Measurements from ENCODE around the gene HYPK. TPM values are rescaled to one million over a fixed set of nuclear protein-coding genes. Genes with fewer than 3 reads are reported as not detected.

Gene HYPK
- total and polyA plus RNA-seq, 2 experiments from 2014 or later: 8.2 to 19.9 TPM

GRCh38 chr15:43769584-43770228 is 30.7 kb upstream of the HYPK start:
- Histone ChIP-seq H3K27ac (no peak overlapping the region), H3K9me3 (ENCODE audit: low read depth) (no peaks in the 10 kb centered on the region), H3F3A (ENCODE audit: insufficient read depth) (peaks cover 69% of the 10 kb centered on the region), H2AFZ (no peak overlapping the region), H3K4me3 (no peak overlapping the region), H3K9me2 (ENCODE audit: insufficient read depth) (no peaks in the 10 kb centered on the region), H3K79me2 (ENCODE audit: insufficient read depth) (0 out of 2 replicates have a peak, but pooled peaks cover 5% of the 10 kb centered on the region), H3K9ac (no peak overlapping the region), H3K4me1 (ENCODE audit: insufficient read depth) (no peaks in the 10 kb centered on the region), H3K4me2 (ENCODE audit: unreplicated experiment) (no peak overlapping the region), H3K27me3 (replicated peaks; ENCODE audit: insufficient read depth) (no peaks in the 10 kb centered on the region), H3K36me3 (ENCODE audit: low read depth) (peaks cover 74% of the 10 kb centered on the region), H4K20me1 (ENCODE audit: insufficient read depth) (no peaks in the 10 kb centered on the region)
- in situ Hi-C loops (cut with MboI): no loop called here
- TF ChIP-seq EZH2phosphoT487 (IDR thresholded peaks at IDR 0.05; ENCODE audit: insufficient read depth, low read depth) (no peak), EZH2 (IDR thresholded peaks at IDR 0.05; ENCODE audit: insufficient read depth, poor library complexity, severe bottlenecking) (no peak)
- peak; percentile 81 for DNase-seq
- WGBS, 2 experiments (ENCODE audit: low coverage in 1 of 2, low lambda C conversion rate in 2 of 2, missing lambda C conversion rate in 2 of 2): 51 to 52% methylated on average over 5 of the region's 5 CpGs

- no peaks in the 10 kb centered on the region for H3K79me2 ChIP-seq (ENCODE audit: insufficient read depth)
- no peak overlapping the region for H3K4me2 ChIP-seq (ENCODE audit: unreplicated experiment)
- no peak for DNase-seq
- H3K9me3 ChIP-seq (ENCODE audit: low read depth): no peaks in the 10 kb centered on the region
- peaks cover 67% of the 10 kb centered on the region for H3F3A ChIP-seq (ENCODE audit: insufficient read depth)
- H4K20me1 ChIP-seq (ENCODE audit: insufficient read depth): no peaks in the 10 kb centered on the region
- H3K36me3 ChIP-seq (ENCODE audit: low read depth): peaks cover 55% of the 10 kb centered on the region
- in situ Hi-C loops (cut with MboI): no loop called here
- no peak overlapping the region for H2AFZ ChIP-seq
- no peaks in the 10 kb centered on the region for H3K27me3 ChIP-seq (replicated peaks; ENCODE audit: insufficient read depth)
- no peak overlapping the region for H3K27ac ChIP-seq
- no peaks in the 10 kb centered on the region for H3K4me1 ChIP-seq (ENCODE audit: insufficient read depth)
- H3K9me2 ChIP-seq (ENCODE audit: insufficient read depth): no peaks in the 10 kb centered on the region
- H3K4me3 ChIP-seq: no peak overlapping the region
- 36 to 42% methylated on average over 2 of the region's 2 CpGs for WGBS, 2 experiments (ENCODE audit: low coverage in 1 of 2, low lambda C conversion rate in 2 of 2, missing lambda C conversion rate in 2 of 2)
- TF ChIP-seq EZH2 (IDR thresholded peaks at IDR 0.05; ENCODE audit: insufficient read depth, poor library complexity, severe bottlenecking): no peak
- no peak for TF ChIP-seq EZH2phosphoT487 (IDR thresholded peaks at IDR 0.05; ENCODE audit: insufficient read depth, low read depth)
- H3K9ac ChIP-seq: no peak overlapping the region
These were observed 28.6 kb upstream of the HYPK start for GRCh38 chr15:43771816-43772215.

- no peak overlapping the region for H2AFZ ChIP-seq
- no peak for DNase-seq
- H3K79me2 ChIP-seq (ENCODE audit: insufficient read depth): no peaks in the 10 kb centered on the region
- H3K9me2 ChIP-seq (ENCODE audit: insufficient read depth): no peaks in the 10 kb centered on the region
- H3K4me1 ChIP-seq (ENCODE audit: insufficient read depth): peaks cover 1% of the 10 kb centered on the region; the same call in 1 of the 2 replicates
- H3K4me2 ChIP-seq (ENCODE audit: unreplicated experiment): no peak overlapping the region
- H3K27me3 ChIP-seq (replicated peaks; ENCODE audit: insufficient read depth): no peaks in the 10 kb centered on the region
- H4K20me1 ChIP-seq (ENCODE audit: insufficient read depth): no peaks in the 10 kb centered on the region
- in situ Hi-C loops (cut with MboI): no loop called here
- H3F3A ChIP-seq (ENCODE audit: insufficient read depth): peaks cover 73% of the 10 kb centered on the region
- H3K9me3 ChIP-seq (ENCODE audit: low read depth): no peaks in the 10 kb centered on the region
- no peak overlapping the region for H3K27ac ChIP-seq
- no peak for TF ChIP-seq EZH2 (IDR thresholded peaks at IDR 0.05; ENCODE audit: insufficient read depth, poor library complexity, severe bottlenecking)
- TF ChIP-seq EZH2phosphoT487 (IDR thresholded peaks at IDR 0.05; ENCODE audit: insufficient read depth, low read depth): no peak
- H3K9ac ChIP-seq: no peak overlapping the region
- peaks cover 49% of the 10 kb centered on the region for H3K36me3 ChIP-seq (ENCODE audit: low read depth)
- no peak overlapping the region for H3K4me3 ChIP-seq
These were observed 27.8 kb upstream of the HYPK start for GRCh38 chr15:43772624-43773023.

- no peak for TF ChIP-seq EZH2phosphoT487 (IDR thresholded peaks at IDR 0.05; ENCODE audit: insufficient read depth, low read depth)
- TF ChIP-seq EZH2 (IDR thresholded peaks at IDR 0.05; ENCODE audit: insufficient read depth, poor library complexity, severe bottlenecking): no peak
- H4K20me1 ChIP-seq (ENCODE audit: insufficient read depth): no peaks in the 10 kb centered on the region
- H3K4me2 ChIP-seq (ENCODE audit: unreplicated experiment): no peak overlapping the region
- H3K79me2 ChIP-seq (ENCODE audit: insufficient read depth): no peaks in the 10 kb centered on the region
- WGBS, 2 experiments (ENCODE audit: low coverage in 1 of 2, low lambda C conversion rate in 2 of 2, missing lambda C conversion rate in 2 of 2): 71 to 78% methylated on average over 4 of the region's 4 CpGs
- H3K4me1 ChIP-seq (ENCODE audit: insufficient read depth): peaks cover 7% of the 10 kb centered on the region; the same call in 1 of the 2 replicates
- H3K36me3 ChIP-seq (ENCODE audit: low read depth): peaks cover 38% of the 10 kb centered on the region
- no peaks in the 10 kb centered on the region for H3K9me2 ChIP-seq (ENCODE audit: insufficient read depth)
- peaks cover 71% of the 10 kb centered on the region for H3F3A ChIP-seq (ENCODE audit: insufficient read depth)
- H2AFZ ChIP-seq: no peak overlapping the region
- H3K27me3 ChIP-seq (replicated peaks; ENCODE audit: insufficient read depth): no peaks in the 10 kb centered on the region
- H3K9ac ChIP-seq: no peak overlapping the region
- no peak overlapping the region for H3K27ac ChIP-seq
- in situ Hi-C loops (cut with MboI): no loop called here
- H3K9me3 ChIP-seq (ENCODE audit: low read depth): no peaks in the 10 kb centered on the region
- no peak overlapping the region for H3K4me3 ChIP-seq
- DNase-seq: no peak
These were observed 26.3 kb upstream of the HYPK start for GRCh38 chr15:43774062-43774461.

Measured in GM23248 (cell line).